ENCODE data around the gene S100A10. TPM values are rescaled to one million over a fixed set of nuclear protein-coding genes. Genes with fewer than 3 reads are reported as not detected.
A peak's percentile ranks its signal among the peaks of the same experiment; 100 is the strongest.

S100A10 gene
- total RNA-seq, 1 experiment from 2014 or later, result 1,436 TPM

GRCh38 chr1:151976858-151977257 is 16.8 kb downstream of the S100A10 start:
- intact Hi-C loops (cut with micrococcal nuclease; ENCODE audit: unreplicated experiment), result no loop called here
- BruUV-seq (replicated peaks), result no TSS peak
- Histone ChIP-seq H3K27ac (peak overlapping the region; percentile 40), H3K27me3 (ENCODE audit: insufficient read depth, low read depth) (no peaks in the 10 kb centered on the region), H3K4me2 (peak overlapping the region; percentile 27; the same call in 1 of the 2 replicates), H3K9me3 (ENCODE audit: insufficient read depth, low read depth) (no peaks in the 10 kb centered on the region), H3K36me3 (ENCODE audit: low read depth) (peaks cover 11% of the 10 kb centered on the region), H3K9me2 (ENCODE audit: insufficient read depth) (no peaks in the 10 kb centered on the region), H3K79me2 (ENCODE audit: low read depth) (no peaks in the 10 kb centered on the region), H4K20me1 (ENCODE audit: insufficient read depth) (no peaks in the 10 kb centered on the region), H3K4me3 (no peak overlapping the region), H2AFZ (no peak overlapping the region), H3K4me1 (replicated peaks; ENCODE audit: insufficient read depth) (peaks cover 64% of the 10 kb centered on the region), H3F3A (ENCODE audit: insufficient read depth, low read depth) (peaks cover 69% of the 10 kb centered on the region)
- DNase-seq, result peak; percentile 53 to 81
- ChIA-PET CTCF (no interaction called here), POLR2A (ENCODE audit: unreplicated experiment) (interaction anchor here (0.7 to 1.0 kb wide), 4 partner anchors 9 to 32 kb away, joined by 3 to 5 read pairs (median 4); no protein-coding TSS in a partner anchor)
- TF ChIP-seq CTCF (conservative IDR thresholded peaks at IDR 0.05) (no peak), EZH2 (IDR thresholded peaks at IDR 0.05; ENCODE audit: low read depth) (no peak)

GRCh38 chr1:151976015-151976343 is 17.7 kb downstream of the S100A10 start:
- Histone ChIP-seq H3K27me3 (ENCODE audit: insufficient read depth, low read depth) (no peaks in the 10 kb centered on the region), H3K4me1 (replicated peaks; ENCODE audit: insufficient read depth) (peaks cover 64% of the 10 kb centered on the region), H3K4me2 (no peak overlapping the region), H3K4me3 (no peak overlapping the region), H2AFZ (no peak overlapping the region), H3K27ac (peak overlapping the region; percentile 40; the same call in 1 of the 2 replicates), H3K9me3 (ENCODE audit: insufficient read depth, low read depth) (no peaks in the 10 kb centered on the region), H3K79me2 (ENCODE audit: low read depth) (0 out of 2 replicates have a peak, but pooled peaks cover 5% of the 10 kb centered on the region), H4K20me1 (ENCODE audit: insufficient read depth) (no peaks in the 10 kb centered on the region), H3F3A (ENCODE audit: insufficient read depth, low read depth) (peaks cover 68% of the 10 kb centered on the region), H3K36me3 (ENCODE audit: low read depth) (peaks cover 3% of the 10 kb centered on the region), H3K9me2 (ENCODE audit: insufficient read depth) (no peaks in the 10 kb centered on the region)
- ChIA-PET POLR2A (ENCODE audit: unreplicated experiment) (interaction anchor here (0.7 to 0.8 kb wide), 2 partner anchors 23 to 94 kb away, joined by 3 to 4 read pairs; no protein-coding TSS in a partner anchor), CTCF (interaction anchor here (0.6 kb wide), 1 partner anchor 8 kb away, joined by 3 read pairs; no protein-coding TSS in a partner anchor)
- no TSS peak for BruUV-seq (replicated peaks)
- no peak for DNase-seq
- intact Hi-C loops (cut with micrococcal nuclease; ENCODE audit: unreplicated experiment), result no loop called here
- no peak for TF ChIP-seq CTCF (conservative IDR thresholded peaks at IDR 0.05)
- TF ChIP-seq EZH2 (IDR thresholded peaks at IDR 0.05; ENCODE audit: low read depth), result no peak

GRCh38 chr1:151975311-151976014 is 18.2 kb downstream of the S100A10 start:
- H4K20me1 ChIP-seq (ENCODE audit: insufficient read depth), result no peaks in the 10 kb centered on the region
- no peak overlapping the region for H2AFZ ChIP-seq
- peaks cover 64% of the 10 kb centered on the region for H3K4me1 ChIP-seq (replicated peaks; ENCODE audit: insufficient read depth)
- intact Hi-C loops (cut with micrococcal nuclease; ENCODE audit: unreplicated experiment), result no loop called here
- H3K79me2 ChIP-seq (ENCODE audit: low read depth), result 0 out of 2 replicates have a peak, but pooled peaks cover 5% of the 10 kb centered on the region
- no peaks in the 10 kb centered on the region for H3K27me3 ChIP-seq (ENCODE audit: insufficient read depth, low read depth)
- H3K9me2 ChIP-seq (ENCODE audit: insufficient read depth), result no peaks in the 10 kb centered on the region
- ChIA-PET POLR2A (ENCODE audit: unreplicated experiment) (interaction anchor here (0.6 to 0.7 kb wide), 2 partner anchors 94 to 994 kb away, joined by 3 to 4 read pairs; no protein-coding TSS in a partner anchor), CTCF (interaction anchor here (0.6 kb wide), 1 partner anchor 23 kb away, joined by 4 read pairs; no protein-coding TSS in a partner anchor)
- no TSS peak for BruUV-seq (replicated peaks)
- H3K27ac ChIP-seq, result 0 out of 2 replicates have a peak overlapping the region, but pooled peaks have one; percentile 40
- no peaks in the 10 kb centered on the region for H3K9me3 ChIP-seq (ENCODE audit: insufficient read depth, low read depth)
- H3K4me3 ChIP-seq, result no peak overlapping the region
- no peak for DNase-seq
- peaks cover 63% of the 10 kb centered on the region for H3F3A ChIP-seq (ENCODE audit: insufficient read depth, low read depth)
- no peak overlapping the region for H3K4me2 ChIP-seq
- TF ChIP-seq CTCF (conservative IDR thresholded peaks at IDR 0.05) (no peak), EZH2 (IDR thresholded peaks at IDR 0.05; ENCODE audit: low read depth) (no peak)
- H3K36me3 ChIP-seq (ENCODE audit: low read depth), result no peaks in the 10 kb centered on the region; the same call in 1 of the 2 replicates

Data from PC-9 (cell line).